GM10266 (cell line): ENCODE measurements around the gene HOXD11.
A peak's percentile ranks its signal among the peaks of the same experiment; 100 is the strongest.

Experiments
- DNase-seq: peaks from one replicate; pipeline ENCODE4 v3.0.0; 2012; ENCODE audit errors: extremely low spot score
- TF ChIP-seq, protein P1 (sequence below): IDR thresholded peaks from 2 replicates; pipeline ENCODE4 v1.5.1; 2012; ENCODE audit warnings: mild to moderate bottlenecking, low read depth; ENCODE audit not compliant: control insufficient read depth, insufficient read depth; ENCODE audit errors: missing control alignments

HOXD11 gene

DNA sequence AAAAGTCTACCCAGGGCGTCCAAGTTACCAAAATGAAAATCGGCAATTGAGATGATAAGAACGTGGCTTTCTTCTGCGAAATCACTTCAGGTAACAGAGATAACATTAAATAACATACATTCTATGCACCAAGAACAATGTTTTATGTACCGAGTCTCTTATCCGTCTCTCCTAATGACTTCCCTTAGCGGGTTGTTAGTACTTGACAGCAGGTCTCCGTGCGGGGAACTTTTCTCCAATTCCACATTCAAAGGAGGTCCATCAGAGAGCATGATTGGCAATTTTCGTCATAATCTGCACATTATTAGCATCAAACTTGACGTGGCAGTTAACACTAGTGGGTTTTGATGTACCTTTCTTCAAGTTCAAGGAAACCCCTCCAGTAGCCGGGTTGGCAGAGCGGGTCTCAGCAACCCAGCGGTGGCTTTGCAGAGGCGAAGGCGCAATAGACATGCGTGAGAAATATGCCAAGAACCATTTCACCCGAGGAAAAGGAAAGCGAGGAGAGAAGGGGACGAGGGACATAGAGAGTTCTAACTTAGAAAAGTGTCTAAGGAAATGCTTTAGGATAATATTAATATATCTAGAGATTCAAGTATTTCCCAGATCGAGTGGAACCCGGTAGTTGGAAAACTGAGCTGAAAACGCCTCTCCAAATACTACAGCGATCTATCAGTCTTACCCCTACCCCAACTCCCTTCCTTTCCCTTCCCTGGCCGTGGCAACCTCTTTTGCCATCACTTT is 28.4 kb upstream of the HOXD11 start:
- peak; percentile 13 for DNase-seq
- TF ChIP-seq, protein P1, sequence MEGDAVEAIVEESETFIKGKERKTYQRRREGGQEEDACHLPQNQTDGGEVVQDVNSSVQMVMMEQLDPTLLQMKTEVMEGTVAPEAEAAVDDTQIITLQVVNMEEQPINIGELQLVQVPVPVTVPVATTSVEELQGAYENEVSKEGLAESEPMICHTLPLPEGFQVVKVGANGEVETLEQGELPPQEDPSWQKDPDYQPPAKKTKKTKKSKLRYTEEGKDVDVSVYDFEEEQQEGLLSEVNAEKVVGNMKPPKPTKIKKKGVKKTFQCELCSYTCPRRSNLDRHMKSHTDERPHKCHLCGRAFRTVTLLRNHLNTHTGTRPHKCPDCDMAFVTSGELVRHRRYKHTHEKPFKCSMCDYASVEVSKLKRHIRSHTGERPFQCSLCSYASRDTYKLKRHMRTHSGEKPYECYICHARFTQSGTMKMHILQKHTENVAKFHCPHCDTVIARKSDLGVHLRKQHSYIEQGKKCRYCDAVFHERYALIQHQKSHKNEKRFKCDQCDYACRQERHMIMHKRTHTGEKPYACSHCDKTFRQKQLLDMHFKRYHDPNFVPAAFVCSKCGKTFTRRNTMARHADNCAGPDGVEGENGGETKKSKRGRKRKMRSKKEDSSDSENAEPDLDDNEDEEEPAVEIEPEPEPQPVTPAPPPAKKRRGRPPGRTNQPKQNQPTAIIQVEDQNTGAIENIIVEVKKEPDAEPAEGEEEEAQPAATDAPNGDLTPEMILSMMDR = no peak

DNA sequence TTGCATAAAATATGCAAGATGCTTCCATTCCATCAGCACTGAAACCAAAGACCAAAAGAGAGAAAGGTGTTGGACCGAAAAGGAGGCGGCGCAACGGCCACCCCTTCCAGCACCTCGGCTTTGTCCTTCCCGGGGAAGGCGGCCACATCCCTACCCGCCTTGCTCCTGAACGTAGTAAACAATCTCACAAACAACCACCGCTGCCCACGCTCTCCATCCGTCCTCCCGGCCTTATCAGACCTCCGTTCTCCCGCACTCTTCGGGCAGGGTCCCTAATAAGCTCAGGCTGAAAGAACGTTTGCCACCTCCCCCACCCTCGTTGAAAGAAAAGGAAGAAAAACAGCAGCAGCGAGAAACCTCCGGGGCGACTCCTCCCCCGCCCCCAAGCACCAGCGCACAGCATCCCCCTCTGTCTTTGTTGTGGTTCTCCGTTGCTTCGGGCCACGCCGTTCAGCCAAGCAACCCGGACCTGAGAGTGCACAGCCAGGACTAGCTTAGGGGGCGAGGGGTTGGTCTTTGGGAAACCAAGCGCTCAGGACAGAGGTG is 27.7 kb upstream of the HOXD11 start:
- TF ChIP-seq, protein P1 = peak; percentile 2
- peak; percentile 62 for DNase-seq

DNA sequence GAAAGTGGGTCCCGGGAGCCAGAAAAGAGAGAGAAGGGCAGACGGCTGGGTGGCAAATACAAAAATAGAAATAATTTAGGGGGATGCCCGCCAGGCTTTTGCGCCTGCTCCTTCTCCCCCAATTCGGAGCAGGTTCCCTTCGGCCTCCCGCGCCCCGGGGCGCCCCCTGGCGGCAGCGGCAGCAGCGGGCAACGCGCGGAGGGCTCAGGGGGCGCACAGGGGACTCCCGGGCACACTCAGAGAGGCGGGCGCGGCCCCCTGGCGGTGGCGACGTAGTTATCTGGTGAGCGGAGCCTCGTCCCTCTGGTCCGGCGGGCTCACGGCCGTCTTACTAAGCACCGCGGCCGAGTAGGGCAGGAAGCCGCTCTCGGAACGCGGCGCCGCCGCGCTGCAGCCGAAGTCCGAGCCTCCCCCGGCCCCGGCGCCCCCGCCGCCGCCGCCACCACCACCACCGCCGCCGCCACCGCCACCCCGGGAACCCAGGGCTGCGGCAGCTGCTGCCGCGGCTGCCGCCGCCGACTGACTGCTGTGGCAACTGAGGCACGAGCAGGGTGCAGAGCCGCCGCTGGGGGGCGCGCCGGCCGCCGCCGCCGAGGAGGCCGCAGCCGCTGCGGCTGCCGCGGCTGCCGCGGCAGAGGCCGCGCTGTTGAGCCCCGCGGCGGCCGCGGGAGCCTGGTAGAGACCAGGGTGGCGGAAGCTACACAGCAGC is 27.1 kb upstream of the HOXD11 start:
- DNase-seq = peak; percentile 83
- TF ChIP-seq, protein P1 = peak; percentile 47

DNA sequence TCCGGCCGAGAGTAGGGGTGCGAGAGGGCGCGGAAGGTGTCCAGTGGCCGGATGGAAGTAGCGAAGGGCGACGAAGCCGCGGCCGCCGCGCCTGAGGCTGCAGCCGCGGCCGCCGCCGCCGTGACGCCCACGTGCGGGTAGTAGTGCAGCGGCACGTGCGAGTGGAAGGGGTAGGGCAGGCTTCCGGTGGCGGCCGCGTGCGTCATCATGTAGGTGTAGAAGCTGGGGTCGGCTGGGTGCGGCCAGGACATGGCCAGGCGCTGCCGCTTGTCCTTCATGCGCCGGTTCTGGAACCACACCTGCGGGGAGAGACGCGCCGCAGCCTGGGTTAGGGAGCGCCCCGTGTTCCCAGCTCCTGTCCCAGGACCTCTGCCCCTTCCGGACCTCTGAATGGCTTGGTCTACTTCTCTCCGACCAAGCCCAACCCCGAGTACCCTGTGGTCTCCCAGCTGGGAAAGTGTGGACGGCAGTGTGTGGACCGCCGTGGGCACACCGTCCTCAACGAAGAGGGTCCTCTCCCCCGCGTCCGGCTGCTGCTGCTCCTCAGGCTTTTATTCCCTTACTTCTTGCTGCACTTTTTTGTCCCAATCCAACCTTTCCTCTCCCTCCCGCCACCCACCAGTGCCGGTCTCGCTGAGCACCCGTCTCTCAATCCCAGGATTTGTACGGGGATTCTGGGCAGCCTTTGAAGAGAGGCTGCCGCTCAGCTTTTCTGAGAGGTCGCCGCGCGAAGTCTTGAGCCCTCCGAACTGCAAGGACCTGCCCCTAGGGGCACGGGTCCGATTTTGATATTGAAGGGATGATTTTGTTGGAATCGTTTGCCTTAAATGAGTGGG is 26.3 kb upstream of the HOXD11 start:
- TF ChIP-seq, protein P1 = no peak
- DNase-seq = no peak

DNA sequence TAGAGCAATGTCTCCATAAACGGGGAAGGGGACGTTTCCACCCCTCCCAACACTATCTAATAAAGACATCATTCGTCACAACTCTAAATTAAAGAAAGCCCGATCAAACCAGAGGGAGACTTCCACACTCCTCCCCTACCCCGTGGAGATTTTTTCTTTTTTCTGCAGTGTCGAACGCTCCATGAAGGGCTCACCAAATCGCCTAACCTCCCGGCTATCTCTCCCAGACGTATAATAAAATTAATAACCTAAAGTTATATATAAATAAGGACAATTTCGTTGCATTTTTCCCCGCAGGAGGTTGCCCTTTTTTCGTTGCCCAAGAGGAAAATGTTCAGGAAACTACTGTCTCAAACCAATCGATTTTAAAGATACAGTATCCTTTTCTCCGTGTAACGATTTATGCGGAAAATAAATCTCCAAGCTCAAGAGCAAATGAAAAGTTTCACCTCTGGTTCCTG is 25.7 kb upstream of the HOXD11 start:
- peak; percentile 41 for DNase-seq
- TF ChIP-seq, protein P1 = no peak

DNA sequence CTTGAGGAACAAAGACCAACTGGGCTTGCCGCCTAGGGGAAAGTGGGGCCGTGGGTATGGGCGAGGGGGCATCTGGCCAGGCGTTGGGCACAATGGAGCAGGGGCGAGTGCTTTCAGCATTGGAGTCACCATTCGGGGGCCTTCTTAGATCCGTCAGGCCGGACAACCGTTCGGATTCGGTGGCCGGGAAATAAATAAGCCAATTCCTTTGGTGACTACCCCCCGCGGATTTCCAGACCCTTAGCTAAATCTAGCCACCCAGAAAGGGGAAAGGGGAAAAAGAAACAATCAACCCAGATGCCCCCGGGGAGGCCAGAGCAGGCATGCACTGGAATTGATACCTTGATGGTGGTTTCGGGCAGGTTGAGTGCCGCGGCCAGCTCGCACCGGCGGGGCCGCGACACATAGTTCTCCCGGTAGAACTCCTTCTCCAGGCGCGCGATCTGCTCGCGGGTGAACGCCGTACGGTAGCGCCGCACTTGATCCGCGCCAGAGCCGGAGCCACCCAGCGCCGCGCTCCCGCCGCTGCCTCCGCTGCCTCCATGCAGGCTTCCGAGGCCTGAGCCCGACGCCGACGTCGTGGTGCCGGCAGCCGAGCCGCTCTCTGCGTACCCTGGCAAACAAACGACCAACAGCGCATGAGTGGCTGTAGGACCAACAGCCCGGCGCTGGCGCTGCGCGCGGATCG is 25.1 kb upstream of the HOXD11 start:
- DNase-seq = peak; percentile 45
- TF ChIP-seq, protein P1 = no peak
